GM18508 (cell line): ENCODE data around the gene PSMB10.

ENCODE experiments used
- ATAC-seq: cut with Tn5 transposase; IDR thresholded peaks from one replicate; pipeline ENCODE4 v1.9.1; 2021; ENCODE audit warnings: moderate number of reproducible peaks; ENCODE audit not compliant: insufficient read depth, unreplicated experiment

PSMB10 gene

GRCh38 chr16:67964477-67965131 lies 28.0 kb upstream of the PSMB10 start:
- ATAC-seq = no peak

DNA sequence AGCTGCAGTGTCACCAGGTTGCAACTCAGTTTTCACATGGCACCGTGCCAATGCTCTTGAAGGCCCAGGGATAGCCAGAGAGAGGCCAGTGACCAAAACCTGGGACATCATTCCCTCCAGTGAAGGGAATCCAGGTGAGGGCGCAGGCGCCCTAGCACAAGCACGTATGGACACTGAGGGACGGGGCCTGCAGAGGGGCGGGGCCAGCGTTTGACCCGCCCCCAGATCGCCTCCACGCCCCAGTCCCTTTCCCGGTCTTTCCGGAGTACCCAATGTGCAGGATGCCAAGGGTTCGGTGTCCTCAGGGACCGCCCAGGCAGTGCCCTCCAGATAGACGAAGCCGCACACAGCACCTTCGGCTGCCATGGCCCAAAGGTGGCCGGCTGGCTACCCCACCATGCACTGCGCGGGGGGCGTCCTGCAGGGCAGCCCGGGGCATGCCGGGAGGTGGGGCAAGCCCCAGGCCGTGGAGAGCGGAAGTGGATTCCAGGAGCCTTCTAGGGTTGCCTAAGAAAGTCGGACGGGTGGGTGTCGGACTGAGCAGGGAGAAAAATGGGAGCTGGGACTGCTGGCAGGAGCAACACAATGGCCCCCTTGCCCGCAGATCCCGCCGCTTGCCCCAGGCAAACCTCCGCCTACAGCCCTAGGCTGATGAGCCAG lies 27.1 kb upstream of the PSMB10 start:
- ATAC-seq = no peak

- ATAC-seq = no peak
Measured at GRCh38 chr16:67963292-67963661, 26.6 kb upstream of the PSMB10 start.

DNA sequence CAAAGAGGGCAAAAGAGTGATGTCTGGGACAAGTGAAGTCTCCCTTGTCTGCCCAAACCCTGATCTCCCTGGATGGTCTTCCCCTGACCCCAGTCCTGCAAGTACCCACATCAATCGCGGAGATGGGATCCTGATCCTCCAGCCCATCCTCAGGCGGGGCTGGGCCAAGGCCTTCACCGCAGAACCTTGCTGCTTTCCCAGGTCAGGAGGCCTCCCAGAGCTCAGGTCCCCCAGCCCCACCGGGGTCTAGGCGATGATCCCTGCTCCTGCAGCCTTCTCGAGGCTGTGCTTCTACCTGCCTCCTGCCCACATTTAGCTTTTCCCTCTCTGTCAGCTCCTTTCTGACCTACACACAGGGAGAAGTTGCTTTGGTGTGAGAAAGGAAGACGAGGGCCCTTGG lies 25.5 kb upstream of the PSMB10 start:
- no peak for ATAC-seq

- ATAC-seq = no peak
Measured at GRCh38 chr16:67961551-67961957, 24.9 kb upstream of the PSMB10 start.

DNA sequence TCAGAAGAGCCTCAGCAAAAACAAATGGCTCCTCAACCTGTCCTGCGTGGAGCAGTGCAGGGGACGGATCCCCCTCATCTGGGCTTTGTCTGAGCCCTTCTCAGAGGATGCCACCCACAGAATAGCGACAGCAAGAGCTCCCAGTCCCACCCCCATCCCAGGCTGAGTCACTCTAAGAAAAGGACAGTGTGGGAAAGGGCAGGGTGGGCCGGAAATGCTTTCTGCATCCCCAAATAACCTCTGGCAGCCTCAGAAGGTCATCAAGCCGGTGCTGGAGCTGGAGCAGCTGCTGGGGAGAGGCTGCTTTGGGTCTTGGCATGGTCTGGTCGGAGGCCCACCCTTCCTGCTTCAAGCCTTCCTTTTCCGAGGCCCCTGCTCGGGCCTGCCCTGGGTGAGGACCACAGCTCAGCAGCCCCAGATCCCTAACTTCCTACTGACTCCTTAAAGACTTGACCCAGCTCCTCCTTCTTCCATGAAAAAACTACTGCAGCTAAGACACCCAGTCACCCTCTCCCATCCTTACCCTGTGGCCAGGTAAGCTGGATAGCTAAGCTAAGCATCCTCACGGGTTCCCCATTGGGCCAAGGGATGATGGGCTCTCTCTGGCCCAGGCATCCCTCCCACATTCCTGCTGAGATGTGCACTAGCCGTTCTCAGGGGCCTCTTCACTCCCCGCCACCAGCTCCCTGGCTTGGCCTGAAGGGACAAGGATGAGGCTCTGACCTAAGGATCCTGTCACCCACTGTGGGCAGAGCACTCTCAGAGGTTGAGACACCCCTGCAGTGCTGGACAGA lies 23.1 kb upstream of the PSMB10 start:
- ATAC-seq = no peak

DNA sequence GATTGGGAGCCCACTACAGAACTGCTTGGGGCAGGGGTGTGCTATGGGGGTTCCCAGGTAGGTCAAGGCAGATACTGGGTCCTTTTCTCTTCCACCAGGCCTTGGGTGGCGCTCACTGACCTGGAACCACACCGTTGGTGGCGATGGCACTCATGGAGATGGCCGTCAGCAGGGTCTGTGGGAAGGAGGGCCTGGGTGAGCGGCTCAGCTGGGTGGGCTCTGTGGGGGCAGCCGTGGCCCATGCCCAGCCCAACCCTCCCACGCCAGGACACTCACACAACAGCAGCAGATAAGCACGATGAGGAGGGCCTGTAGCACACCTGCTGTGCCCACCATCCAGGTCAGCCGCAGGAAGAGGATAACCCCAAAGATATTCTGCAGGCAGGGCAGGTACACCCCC lies 21.0 kb upstream of the PSMB10 start:
- ATAC-seq = no peak

DNA sequence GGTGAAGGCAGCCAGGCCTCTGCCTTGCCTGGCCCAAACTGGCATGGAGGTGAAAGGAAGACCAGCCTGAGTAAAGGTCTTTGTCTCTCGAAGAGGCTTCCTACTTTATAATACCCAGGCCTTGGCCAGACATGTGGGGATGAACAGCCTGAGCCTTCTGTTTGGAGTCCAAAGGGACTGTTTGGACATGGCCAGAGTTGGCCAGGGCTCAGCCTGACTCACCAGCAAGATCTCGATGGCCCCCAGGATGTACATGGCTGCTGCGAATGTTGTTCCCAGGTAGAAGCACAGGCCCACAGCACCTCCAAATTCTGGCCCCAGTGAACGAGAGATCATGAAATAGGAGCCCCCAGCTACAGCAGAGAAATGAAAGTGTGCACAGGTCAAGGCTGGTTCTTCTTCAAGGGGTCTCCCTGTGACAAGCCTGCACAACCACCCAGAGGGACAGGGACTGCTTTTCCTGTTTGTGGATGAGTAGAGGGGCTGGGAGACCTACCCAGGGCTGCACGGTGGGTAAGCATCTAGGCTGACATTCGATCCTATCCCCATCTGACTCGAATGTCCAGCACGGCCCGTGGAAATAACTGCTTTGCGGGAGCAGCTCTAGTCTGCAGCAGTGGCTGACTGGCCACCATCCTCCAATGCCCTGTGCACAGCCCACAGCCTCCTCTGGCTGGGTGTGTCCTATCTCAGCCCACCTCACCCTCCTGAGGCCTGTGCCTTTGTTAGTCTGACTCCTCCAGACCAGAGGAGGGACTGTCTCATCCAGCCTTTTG lies 18.0 kb upstream of the PSMB10 start:
- ATAC-seq = no peak

DNA sequence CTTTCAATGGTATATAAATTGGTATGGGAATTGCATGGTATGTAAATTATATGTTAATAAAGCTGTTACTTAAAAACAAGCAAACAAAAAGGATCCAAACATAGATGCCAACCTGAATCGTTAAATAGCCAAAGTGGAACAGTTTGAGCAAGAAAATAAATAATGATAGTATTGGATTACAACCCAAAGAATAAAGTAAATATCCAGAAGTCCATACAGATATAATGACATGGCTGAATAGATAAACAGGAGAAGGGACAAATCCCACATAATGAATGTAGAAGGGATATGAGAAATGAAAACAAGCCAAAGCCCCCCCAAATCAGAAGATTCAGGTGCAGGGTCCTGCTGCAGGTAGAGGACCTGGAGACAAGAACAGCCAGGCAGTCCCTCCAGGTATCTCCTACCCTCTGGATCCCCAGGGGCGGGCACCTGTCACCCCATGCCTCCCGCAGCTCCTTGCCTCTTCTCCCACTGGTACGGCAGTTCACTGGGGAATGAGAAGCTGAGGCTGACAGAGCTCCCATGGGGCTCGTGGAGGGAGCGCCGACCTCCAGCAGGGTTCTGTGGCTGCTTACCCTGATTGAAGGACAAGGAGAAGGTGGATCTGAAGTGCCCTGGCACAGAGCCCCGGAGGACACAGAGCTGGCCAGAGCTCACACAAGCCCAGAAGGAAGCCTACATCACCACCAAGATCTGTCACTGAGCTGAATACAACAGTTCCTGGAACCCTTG lies 17.2 kb upstream of the PSMB10 start:
- no peak for ATAC-seq

GRCh38 chr16:67951485-67951884 lies 14.8 kb upstream of the PSMB10 start:
- no peak for ATAC-seq

DNA sequence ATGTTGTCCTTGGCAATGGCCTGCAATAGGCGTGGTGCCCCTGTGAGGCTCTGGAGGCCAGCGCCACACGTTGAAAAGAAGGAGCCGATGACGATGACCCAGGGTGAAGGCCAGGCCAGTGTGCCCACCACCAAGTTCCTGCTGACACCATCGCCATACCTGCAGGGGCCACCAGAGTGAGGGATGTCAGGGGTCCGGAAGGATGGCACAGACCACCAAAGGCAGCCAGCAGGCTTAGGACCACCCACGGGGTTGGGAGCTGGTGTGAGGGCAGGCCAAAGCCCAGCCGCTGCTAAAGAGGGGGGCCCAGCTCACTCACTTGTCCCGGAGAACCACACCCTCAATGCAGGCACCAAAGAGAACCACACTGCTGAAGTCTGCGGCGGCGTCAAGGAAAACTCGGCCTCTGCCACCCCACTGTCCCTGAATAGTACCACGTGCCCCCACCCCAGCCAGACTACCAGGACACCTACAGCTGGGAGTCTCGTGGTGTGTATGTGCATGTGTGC lies 13.7 kb upstream of the PSMB10 start:
- ATAC-seq = no peak

- ATAC-seq = no peak
Measured at GRCh38 chr16:67949645-67950044, 13.0 kb upstream of the PSMB10 start.

DNA sequence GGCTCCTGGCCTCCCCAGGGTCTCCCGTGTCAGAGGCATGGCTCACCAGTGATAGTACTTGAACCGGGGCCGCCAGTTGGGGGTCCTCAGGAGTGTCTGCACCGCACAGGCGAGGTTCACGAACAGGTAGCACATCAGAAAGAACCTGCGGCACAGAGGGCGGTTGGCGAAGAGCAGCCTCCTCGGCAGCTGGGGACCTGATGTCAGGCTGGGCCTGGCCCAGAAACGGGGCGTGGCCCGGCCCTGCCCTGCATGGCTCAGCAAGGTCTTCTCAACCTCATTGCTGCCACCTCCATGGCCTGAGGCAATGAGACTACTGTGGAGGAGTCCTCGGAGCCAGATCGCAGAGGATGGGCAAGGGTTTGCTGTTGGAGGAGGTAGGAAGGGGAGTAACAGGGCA lies 11.4 kb upstream of the PSMB10 start:
- no peak for ATAC-seq

GRCh38 chr16:67946966-67947558 lies 10.4 kb upstream of the PSMB10 start:
- no peak for ATAC-seq

DNA sequence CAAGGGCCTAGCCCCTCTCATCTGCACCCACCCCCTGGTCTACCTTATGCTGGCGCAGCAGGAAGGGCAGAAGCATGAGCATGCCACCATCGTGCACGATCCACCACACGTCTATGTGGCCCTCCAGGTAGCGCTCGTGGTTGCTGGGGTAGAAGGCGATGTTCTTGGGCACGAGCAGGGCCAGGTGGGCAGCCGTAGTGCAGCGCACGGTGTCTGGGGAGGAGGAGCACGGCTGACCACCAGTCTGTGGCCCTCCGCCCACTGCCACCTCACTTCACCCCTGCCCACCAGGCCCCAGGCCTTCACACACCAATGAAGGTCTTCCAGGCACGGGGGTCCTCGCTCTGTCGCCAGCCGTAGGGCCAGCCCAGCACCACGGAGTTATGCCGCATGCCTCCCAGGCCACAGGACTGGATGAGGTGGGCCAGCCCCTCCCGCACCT lies 9.5 kb upstream of the PSMB10 start:
- ATAC-seq = no peak

GRCh38 chr16:67945392-67945933 lies 8.8 kb upstream of the PSMB10 start:
- ATAC-seq = no peak

DNA sequence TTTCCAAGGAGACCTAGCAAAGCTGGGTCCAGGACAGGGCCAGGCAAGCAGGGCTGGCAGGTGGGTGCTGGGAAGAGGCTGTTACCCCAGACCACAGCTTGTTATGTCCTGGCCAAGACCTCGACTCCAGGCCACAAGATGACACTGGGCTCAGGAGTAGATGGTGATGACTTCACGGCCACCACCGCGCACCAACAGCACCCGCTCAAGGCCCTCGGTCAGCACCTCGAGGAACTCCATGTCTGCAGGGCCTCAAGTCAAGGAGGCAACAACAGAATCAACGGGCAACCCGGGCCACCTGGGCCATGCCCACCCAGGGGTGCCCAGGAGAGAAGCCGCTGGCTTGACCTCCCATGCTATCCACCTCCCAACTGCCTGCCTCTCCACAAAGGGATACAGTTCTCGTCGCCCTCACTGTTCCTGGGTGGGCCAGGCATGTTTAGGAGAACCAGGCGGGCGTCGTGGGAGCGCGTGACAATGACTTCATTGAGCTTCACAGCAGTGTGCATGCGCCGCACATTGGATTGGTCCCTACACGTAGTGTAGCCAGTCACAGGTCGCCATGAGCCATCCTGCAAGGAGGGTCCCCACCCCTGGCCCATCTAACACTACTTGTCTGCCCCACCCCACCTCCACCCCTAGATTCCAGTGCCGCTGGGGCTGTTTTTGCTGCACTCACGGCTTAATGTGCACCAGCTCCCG lies 8.2 kb upstream of the PSMB10 start:
- no peak for ATAC-seq

GRCh38 chr16:67943619-67944504 lies 7.2 kb upstream of the PSMB10 start, which contains the start of gene LCAT:
Gene LCAT (minus strand): TSS chr16:67944120. CDS start chr16:67944101, 19 bp downstream.
- no peak for ATAC-seq
